GM21423 (cell line): Measurements from ENCODE around the gene HIC2.
"Not testable (repeated sequence)": the region's sequence is repeated elsewhere in the genome, so short reads cannot be mapped to it uniquely, and the experiment has no call there.

Source experiments
- ATAC-seq: cut with Tn5 transposase; IDR thresholded peaks from one replicate; pipeline ENCODE4 v1.9.1; 2021; ENCODE audit warnings: mild to moderate bottlenecking, moderate library complexity; ENCODE audit not compliant: unreplicated experiment

Gene HIC2

GRCh38 chr22:21489149-21489680 is 72.0 kb downstream of the HIC2 start:
- not testable (repeated sequence) for ATAC-seq

DNA sequence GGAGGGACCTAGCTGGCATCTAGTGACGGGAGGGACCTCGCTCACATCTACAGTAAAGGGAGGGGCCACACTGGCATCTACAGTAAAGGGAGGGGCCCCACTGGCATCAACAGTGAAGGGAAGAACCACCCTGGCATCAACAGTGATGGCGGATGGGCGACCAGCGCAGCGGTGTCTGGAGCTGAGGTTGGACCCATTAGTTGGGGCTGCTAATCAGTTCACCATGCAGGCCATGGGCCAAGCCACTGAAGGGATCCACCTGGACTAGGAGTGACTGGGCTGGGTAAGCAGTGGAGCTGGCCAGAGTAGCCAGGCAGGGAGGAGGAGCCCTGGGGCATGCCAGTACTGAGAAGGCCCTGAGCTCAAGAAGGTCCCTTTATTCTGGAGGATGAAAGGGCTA is 73.4 kb downstream of the HIC2 start:
- not testable (repeated sequence) for ATAC-seq

- ATAC-seq, result not testable (repeated sequence)
Measured at GRCh38 chr22:21492271-21492670, 75.1 kb downstream of the HIC2 start.

DNA sequence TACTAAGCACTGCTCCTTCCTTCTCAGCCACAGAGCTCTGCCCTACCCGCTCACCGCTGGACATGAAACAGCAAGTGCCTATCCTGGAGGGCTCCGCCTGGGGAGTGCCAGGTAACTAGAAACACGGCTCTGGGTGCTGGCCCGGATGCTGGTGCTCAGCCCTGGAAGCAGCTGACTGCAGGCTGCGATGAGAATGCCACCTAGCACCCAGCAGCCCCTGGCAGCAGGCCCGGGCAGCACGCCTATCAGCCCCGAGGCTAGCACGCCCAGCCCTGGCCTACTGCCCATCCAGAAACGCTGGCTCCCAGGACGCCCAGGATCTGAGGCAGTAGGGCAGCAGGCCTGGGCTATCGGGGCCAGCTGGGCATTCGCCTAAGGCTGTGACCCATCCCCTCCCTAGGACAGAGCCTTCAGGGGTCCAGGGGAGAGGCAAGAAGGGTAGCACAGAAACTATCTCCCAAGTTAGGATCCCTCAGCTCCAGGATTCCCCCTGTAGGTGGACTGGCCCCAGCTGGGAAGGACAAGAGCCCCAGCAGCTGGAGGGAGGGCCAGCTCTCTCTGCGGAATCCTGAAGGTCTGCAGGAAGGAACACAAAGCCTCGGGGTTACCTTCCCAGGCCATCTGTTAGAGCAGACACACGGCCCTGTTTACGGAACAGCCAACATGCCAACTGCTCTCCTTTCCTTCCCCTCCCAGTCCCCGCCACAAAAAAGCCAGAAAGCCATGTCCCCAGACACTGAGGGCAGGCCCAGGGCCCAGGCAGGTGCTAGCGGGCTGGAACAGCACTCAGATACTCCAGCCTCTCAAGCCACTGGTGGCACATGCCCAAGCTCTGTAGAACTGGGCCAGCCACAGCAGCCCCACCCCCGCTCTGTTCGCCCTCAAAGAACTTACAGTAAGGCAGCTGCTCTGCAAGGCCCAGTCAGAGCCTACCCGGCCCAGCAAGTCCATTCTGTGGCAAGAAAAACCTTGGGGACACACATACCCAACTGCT is 76.9 kb downstream of the HIC2 start:
- not testable (repeated sequence) for ATAC-seq

DNA sequence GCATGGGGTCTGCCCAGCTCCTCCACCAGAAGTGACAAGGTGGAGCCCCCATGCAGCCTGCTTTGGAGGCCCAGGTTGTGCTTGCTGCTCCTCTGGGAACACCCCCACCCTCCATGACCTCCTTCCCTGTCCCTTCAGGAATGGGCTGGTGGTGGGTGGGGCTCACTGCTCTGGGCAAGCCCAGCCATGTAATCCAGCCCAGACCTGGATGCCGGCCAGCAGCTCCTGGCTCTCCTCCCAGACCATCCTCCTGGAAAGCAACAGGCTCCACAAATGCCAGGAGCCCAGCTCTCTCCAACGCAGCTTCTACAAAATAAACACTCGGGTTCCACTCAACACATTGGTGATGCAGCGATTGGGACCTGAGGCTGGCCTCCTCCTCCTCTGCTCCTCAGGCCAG is 80.8 kb downstream of the HIC2 start:
- not testable (repeated sequence) for ATAC-seq

GRCh38 chr22:21498489-21498888 is 81.3 kb downstream of the HIC2 start:
- ATAC-seq, result not testable (repeated sequence)

GRCh38 chr22:21499623-21500506 is 82.7 kb downstream of the HIC2 start:
- not testable (repeated sequence) for ATAC-seq
